MM.1S (cell line): ENCODE measurements around the gene PKD2L1.

Experiments used
- CTCF ChIP-seq: fragments of 300-600 bp; sonication (generic); IDR thresholded peaks from 2 replicates; pipeline ENCODE4 v1.5.1; 2016; ENCODE audit warnings: antibody characterized with exemption, low read length, mixed read lengths
- EZH2 ChIP-seq: fragments of 300-600 bp; sonication (generic); optimal IDR thresholded peaks from 2 replicates; pipeline ENCODE3; 2017; ENCODE audit warnings: low read depth, mild to moderate bottlenecking, antibody characterized with exemption, low read length, mixed read lengths
- EZH2phosphoT487 ChIP-seq: fragments of 300-600 bp; sonication (generic); IDR thresholded peaks from 2 replicates; pipeline ENCODE4 v1.6.1; 2018; ENCODE audit warnings: antibody characterized with exemption, low read length

- TF ChIP-seq EZH2: no peak
- TF ChIP-seq CTCF: no peak
- no peak for TF ChIP-seq EZH2phosphoT487
These were observed 4.7 kb upstream of the PKD2L1 start for GRCh38 chr10:100334762-100335161.
